Measurements from ENCODE around the gene ZNF611. TPM values are rescaled to one million over a fixed set of nuclear protein-coding genes. Genes with fewer than 3 reads are reported as not detected.
"Not testable (repeated sequence)": the region's sequence is repeated elsewhere in the genome, so short reads cannot be mapped to it uniquely, and the experiment has no call there.

Gene ZNF611
- total RNA-seq = 30.6 and 38.4 TPM in 2 replicates

DNA sequence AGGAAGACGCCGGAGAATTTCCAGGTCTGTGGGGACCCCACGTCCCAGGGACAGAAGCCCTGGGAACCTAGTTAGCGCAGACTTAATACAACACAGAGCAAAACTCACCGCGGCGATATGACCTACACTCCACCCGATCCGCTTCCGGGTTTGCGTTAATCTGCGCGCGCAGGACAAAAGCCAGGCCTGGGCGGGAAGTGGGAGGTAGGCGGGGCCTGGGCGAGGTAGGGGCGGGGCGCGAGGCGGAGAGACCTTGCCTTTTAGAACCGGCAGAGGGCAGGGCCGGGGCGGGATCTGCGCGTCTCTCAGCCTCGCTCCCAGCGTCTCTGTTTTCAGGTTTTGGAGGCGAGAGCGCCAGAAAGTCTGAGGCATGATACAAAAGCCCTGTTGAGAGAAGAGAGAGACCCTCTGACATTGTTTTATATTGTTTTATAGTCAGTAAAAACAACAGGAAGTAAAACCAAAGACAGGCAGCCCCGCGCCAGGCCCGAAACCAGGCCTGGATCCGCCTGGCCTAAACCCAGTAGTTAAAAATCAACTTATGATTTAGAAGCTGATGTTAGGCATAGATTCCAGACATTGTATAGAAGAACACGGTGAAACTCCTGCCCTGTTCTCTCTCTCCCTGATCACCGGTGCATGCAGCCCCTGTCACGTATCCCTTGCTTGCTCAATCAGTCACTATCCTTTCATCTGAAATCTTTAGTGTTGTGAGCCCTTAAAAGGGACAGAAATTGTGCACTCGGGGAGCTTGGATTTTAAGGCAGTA lies at the start of gene ZNF611:
ZNF611 (minus strand) TSS at position 152 of the 769 bp plus-strand sequence. CDS start 19,150 bp downstream, outside the sequence.
- intact Hi-C loops (cut with micrococcal nuclease) = loop anchor here (1.0 to 2.0 kb wide), 18 partner anchors 45 to 546 kb away; partner anchors contain the start of genes ZNF160, ZNF28, ZNF320 and ZNF468

DNA sequence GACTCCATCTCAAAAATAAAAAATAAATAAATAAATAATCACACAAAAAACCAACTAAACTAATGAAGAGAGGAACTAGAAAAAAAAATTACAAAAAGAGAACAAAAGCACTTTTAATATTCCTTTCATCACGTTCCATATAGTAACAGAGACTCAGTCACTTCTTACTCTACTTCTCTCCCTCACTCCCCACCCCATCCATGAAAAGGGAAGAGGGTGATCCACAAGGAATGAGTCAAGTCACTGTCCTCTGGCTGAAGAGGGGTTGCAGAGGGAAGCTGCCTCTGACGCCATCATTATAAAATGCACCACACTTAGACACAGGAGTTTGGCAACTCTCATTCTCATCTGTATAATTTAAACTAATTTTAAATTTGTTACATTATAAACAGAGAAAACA lies 48.0 kb upstream of the ZNF611 start:
- intact Hi-C loops (cut with micrococcal nuclease) = not testable (repeated sequence)

DNA sequence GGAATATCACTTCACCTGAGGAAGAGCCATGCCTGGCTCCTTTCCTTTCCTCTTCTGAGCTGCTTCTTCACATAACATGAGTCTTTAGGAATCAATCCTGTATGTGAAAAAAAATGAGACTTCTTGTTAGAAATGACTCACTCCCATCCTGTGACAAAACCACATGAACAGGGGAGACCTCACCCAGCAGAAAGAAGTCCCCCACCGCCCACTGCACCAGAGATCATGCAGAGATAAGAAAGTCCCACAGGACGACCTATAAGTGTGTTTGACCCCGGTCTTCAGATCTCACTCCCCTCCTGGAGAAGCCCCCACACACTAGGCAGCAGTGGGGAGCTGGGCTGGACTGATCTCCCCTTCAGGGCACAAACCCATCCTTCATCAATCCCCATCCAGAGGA lies 44.0 kb upstream of the ZNF611 start:
- intact Hi-C loops (cut with micrococcal nuclease) = no loop called here

DNA sequence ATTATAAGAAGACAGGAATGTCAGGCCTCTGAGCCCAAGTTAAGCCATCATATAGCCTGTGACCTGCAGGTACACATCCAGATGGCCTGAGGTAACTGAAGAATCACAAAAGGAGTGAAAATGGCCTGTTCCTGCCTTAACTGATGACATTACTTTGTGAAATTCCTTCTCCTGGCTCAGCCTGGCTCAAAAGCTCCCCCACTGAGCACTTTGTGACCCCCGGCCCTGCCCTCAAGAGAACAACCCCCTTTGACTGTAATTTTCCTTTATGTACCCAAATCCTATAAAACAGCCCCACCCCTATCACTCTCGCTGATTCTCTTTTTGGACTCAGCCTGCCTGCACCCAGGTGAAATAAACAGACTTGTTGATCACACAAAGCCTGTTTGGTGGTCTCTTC lies 21.6 kb upstream of the ZNF611 start:
- intact Hi-C loops (cut with micrococcal nuclease) = not testable (repeated sequence)

DNA sequence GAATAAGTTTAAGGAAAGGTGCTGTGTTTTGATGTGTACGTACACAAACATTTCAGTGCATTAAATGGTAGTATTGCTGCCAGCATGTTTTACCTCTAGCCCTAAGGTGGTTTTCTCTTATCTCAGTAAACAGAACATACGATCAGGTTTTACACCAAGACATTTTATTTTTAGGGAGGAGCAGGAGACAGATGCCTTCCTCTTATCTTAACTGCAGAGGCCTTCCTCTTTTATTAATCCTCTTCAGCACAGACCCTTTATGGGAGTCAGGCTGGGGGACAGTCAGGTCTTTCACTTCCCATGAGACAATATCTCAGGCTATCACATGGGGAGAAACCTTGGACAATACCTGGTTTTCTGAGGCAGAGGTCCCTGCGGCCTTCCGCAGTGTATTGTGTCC lies 14.9 kb upstream of the ZNF611 start:
- intact Hi-C loops (cut with micrococcal nuclease) = no loop called here

DNA sequence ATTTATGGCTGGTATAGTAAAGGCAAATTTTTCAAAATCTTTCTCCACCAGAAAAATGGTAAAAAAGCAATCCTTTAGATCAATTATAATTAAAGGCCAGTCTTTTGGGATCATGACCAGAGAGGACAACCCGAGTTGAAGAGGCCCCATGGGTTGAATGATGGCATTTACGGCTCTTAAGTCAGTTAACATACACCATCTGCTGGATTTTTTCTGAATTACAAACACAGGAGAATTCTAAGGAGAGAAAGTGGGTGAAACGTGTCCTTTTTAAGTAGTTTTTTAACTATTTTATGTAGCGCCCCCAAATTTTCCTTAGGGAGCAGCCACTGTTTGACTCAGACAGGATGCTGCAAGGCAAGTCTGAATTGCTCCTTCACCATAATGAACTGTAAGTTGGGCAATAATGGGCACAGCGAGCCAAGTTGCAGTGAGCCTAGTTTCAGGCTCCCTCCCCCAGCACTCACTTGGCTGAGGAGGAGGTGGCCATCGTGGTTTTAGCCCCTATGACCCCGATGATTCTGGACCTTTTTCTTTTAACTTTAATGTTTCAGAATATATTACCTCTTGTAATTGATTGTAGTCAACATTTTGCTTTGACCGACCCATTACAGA lies 13.6 kb upstream of the ZNF611 start:
- intact Hi-C loops (cut with micrococcal nuclease) = loop anchor here (1.0 kb wide), 2 partner anchors 405 to 500 kb away; no protein-coding TSS in a partner anchor

DNA sequence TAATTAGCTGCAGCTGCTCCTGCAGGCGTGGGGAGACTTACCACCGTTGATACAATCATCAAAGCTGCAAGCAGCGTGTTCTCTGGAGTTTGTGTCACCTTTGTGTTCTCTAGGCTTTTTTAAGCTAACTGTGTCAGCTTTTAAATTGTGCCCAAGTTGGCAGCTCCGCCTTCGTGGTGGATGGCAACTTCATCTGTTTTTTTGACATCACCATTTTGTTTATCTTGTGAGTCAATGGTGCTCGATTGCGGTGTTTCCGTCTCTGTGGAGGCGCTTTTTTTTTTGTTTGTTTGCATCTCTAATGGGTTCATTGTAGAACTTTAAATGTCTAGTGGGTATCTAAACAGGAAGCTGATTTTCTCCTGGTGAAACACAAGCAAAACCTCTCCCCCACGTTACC lies 11.1 kb upstream of the ZNF611 start:
- intact Hi-C loops (cut with micrococcal nuclease) = not testable (repeated sequence)

DNA sequence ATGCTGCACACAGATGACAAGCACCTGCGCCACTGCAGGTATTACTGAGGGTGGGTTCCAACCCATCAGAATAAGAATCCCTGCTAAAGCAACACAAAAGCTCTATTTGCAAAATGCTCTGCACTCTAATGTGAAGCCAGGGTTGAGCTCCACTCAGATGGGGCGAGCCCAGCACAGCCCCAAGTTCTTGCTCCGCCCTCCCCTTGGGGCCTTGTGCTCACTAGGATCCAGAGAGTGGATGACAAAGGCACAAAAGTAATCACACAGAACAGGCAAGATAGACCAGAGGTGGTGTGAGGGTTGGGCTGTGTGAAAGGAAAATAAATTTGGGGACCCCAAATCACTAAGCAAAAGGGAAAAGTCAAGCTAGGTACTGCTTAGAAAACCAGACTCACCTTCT lies 8.2 kb upstream of the ZNF611 start:
- intact Hi-C loops (cut with micrococcal nuclease) = no loop called here

DNA sequence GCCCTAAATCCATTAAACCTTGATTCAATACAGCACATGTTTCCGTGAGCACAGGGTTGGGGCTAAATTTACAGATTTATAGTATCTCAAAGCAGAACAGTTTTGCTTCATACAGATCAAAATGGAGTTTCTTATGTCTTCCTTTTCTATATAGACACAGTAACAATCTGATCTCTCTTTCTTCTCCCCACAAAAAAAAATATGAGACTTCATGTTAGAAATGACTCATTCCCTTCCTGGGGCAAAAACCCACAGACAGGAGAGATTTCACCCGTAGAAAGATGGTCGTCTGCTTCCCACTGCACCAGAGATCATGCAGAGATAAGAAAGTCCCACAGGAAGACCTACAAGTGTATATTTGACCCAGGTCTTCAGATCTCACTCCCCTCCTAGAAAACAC lies 7.7 kb upstream of the ZNF611 start:
- intact Hi-C loops (cut with micrococcal nuclease) = no loop called here

DNA sequence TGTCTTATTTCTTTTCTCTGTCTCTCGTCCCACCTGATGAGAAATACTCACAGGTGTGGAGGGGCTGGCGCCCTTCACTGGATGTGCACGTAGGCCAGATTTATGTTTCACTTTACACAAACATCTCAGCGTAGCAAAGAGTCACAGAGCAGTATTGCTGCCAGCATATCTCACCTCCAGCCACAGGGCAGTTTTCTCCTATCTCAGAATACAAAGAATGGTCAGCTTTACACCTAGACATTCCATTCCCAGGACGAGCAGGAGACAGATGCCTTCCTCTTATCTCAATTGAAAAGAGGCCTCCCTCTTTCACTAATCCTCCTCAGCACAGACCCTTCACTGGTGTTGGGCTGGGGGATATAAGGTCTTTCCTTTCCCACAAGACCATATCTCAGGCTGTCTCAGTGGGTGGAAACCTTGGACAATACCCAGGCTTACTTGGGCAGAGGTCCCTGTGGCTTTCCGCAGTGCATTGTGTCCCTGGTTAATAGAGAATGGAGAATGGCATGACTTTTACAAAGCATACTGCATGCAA lies 7.2 kb upstream of the ZNF611 start:
- intact Hi-C loops (cut with micrococcal nuclease) = no loop called here

DNA sequence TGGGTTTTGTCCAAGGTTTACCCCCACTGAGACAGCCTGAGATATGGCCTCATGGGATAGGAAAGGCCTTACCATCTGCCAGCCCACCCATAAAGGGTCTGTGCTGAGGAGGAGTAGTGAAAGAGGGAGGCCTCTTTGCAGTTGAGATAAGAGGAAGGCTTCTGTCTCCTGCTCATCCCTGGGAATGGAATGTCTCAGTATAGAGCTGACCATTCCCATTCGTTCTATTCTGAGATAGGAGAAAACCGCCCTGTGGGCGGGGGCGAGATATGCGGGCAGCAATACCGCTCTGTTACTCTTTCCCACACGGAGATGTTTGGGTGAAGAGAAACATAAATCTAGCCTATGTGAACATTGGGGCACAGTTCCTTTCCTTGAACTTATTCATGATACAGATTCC lies 6.5 kb upstream of the ZNF611 start:
- intact Hi-C loops (cut with micrococcal nuclease) = not testable (repeated sequence)

DNA sequence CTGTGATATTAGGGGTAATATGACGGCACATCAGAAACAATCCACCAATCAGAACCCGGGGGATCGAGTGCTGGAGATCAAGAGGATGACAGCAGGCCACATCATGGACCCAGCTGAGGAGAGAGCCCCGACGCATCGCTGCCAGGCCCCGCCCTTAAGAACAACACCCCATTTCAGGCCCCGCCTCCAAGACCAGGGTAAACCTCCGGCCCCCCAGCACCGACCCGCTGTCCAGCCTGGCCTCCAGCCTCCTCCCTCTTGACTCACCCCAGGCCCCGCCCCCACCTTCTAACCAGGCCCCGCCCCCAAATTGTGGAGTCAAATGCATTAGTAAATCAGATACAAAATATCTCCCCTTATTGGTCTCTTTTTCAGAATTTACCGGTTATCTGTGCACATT lies 4.7 kb upstream of the ZNF611 start:
- intact Hi-C loops (cut with micrococcal nuclease) = no loop called here

DNA sequence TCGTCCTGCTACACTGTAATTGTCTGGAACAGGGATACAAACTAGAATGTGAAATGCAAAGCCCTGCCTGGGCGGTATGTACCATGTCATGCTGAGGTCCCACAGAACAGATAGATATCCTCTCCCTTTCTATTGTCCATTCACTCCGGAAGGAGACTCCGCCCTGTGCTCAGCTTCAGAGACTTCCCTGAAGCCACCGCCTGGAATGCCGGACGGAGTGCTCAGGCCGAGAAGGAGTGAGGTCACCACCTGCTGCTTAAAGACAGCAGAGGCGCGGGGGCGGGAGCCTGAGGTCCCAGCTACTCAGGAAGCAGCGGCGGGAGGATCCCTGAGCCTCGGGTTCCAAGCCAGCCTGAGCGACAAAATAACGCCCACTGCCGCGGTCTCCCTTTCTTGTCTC lies 890 bp upstream of the ZNF611 start:
- intact Hi-C loops (cut with micrococcal nuclease) = loop anchor here (1.0 to 2.0 kb wide), 17 partner anchors 51 to 546 kb away; partner anchors contain the start of genes ZNF160, ZNF28, ZNF320 and ZNF468

DNA sequence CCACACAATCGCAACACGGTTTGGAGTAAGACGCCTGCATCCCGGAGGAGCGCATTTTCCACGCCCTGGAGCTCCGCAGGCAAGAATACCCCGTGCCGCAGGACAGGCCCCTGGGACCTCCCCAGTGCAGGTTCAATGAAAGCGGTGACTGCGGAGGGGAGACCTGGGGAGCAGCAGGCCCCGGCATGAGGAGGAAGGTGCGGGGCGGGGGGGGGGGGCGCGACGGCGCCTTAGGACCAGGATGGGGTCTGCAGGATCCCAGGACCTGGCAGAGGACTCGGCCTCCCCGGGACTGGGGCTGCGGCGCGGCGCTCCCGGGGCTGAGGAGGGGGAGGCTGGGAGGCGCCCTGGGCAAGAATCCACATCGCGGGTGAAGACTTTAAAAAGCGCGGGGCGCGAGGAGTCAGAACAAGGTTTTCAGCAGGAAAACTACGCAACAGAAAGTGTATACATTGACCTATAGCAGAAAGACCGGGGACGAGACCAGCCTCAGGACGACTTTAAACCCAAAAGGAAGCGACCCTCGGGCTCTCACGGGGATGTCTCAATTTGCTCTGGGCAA lies 432 bp downstream of the ZNF611 start:
- intact Hi-C loops (cut with micrococcal nuclease) = loop anchor here (1.0 to 2.0 kb wide), 3 partner anchors 44 to 466 kb away; partner anchors contain the start of genes ZNF766 and ZNF888

DNA sequence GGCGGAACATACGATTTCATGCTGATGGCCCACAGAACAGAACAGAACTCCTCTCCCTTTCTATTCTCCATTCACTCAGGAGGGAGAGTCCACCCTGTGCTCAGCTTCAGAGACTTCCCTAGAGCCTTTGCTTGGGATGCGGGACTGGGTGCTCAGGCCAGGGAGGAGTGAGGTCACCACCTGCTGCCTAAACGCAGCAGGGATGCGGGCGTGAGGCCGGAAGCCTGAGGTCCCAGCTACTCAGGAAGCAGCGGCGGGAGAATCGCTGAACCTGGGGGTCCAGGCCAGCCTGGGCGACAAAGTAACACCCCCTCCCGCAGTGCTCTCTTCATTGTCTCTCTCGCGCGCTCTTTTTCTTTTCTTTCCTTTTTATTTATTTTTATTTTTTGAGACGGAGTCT lies 8.8 kb downstream of the ZNF611 start:
- intact Hi-C loops (cut with micrococcal nuclease) = not testable (repeated sequence)

DNA sequence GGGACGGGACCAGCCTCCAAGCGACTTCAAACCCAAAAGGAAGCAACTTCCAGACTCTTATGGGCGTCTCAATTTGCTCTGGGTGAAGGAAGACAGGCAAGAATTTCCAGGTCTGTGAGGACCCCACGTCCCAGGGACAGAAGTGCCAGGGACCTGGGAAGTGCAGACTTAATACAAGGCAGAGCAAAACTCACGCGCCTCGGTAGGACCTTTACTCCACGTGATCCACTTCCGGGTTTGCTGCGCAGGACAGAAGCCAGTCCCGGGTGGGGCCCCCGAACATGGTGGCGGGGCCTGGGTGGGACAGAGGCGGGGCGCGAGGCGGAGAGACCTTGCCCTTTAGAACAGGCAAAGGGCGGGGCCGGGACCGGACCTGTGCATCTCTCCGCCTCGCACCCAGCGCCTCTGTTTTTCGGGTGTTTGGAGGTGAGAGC lies 9.3 kb downstream of the ZNF611 start:
- intact Hi-C loops (cut with micrococcal nuclease) = no loop called here

DNA sequence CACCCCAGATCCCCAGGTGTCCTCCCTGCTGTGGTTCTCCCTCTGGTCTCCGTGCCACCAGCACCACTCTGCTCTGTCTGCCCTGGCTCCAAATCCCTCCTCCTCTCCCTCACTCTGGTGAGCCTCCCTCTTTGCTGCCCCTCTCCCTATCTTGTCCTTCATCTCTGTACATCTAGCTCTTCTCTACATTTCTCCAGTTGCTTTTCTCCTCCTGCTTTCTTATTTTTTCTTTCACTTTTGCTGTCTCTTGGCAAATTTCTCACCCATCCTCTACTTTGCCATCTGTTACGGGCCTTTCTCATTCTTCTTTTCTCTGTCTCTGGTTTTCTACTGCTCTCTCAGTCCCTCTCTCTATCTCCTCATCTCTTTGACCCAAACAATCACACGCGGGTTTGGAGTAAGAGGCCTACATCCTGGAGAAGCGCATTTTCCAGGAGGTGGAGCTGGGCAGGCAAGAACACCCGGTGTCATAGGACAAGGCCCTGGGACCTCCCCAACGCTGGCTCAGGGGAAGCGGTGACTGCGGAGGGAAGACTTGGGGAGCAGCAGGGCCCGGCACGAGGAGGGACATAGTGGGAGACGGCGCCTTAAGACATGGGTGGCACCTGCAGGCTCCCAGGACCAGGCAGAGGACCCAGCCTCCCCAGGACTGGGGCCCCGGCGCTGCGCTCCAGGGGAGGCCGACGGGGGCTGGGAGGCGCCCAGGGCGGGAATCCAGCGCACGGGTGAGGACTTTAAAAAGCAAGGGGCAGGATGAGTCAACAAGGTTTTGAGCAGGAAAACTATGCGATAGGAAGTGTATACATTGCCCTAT lies 9.9 kb downstream of the ZNF611 start:
- intact Hi-C loops (cut with micrococcal nuclease) = no loop called here

DNA sequence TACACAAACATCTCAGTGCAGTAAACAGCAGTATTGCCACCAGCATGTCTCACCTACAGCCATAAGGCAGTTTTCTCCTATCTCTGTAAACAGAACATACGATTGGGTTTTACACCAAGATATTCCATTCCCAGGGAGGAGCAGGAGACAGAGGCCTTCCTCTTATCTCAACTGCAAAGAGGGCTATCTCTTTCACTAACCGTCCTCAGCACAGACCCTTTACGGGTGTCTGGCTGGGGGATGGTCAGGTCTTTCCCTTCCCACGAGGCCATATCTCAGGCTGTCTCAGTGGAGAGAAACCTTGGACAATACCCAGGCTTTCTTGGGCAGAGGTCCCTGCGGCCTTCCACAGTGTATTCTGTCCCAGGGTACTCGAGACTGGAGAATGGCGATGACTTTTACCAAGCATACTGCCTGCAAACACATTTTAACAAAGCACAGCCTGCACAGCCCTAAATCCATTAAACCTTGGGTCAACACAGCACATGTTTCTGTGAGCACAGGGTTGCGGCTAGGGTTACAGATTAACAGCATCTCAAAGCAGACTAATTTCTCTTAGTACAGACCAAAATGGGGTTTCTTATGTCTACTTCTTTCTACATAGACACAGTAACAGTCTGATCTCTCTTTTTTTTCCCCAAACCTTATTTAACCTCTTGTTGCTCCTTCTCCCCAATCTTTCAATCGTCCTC lies 10.8 kb downstream of the ZNF611 start:
- intact Hi-C loops (cut with micrococcal nuclease) = not testable (repeated sequence)

DNA sequence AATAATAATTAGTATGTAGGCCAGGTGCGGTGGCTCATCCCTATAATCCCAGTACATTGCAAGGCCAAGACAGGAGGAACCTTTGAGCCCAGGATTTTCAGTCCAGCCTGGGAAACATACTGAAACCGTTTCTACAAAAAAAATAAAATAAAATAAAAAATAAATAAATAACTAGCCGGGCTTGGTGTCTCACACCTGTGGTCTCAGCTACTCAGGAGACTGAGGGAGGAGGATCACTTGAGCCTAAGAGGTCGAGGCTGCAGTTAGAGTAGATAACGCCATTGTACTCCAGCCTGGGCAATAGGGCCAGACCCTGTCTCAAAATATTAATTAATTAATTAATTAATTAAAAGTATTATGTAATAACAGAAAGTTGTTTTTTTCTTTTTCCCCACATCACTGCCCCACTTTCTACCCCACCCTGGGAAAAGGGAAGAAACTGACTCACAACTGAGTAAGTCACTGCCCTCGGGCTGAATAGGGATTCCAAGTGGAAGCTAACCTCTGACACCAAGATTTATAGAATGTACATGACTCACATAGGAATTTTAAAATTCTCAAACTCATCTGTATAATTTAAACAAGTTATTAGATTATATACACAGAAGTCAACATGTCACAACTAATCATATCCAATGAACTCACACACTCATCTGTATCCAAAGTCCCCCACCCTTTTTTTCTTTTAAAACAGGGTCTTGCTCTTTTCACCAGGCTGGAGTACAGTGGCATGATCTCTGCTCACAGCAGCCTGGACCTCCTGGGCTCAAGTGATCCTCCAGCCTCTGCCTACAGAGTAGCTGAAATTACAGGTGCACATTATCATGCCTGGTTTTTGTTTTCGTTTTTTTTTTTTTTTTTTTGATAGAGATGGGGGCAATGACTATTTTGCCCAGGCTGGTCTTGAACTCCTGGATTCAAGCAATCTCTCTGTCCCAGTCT lies 12.5 kb downstream of the ZNF611 start:
- intact Hi-C loops (cut with micrococcal nuclease) = no loop called here
